K562 (cell line): ENCODE measurements around the gene SNX25. TPM values are rescaled to one million over a fixed set of nuclear protein-coding genes. Genes with fewer than 3 reads are reported as not detected.

Source experiments
- ARID1B ChIP-seq: fragments of 450-650 bp; IDR thresholded peaks from 2 replicates; pipeline ENCODE4 v1.6.1; 2016; ENCODE audit warnings: antibody characterized with exemption, mild to moderate bottlenecking, inconsistent platforms
- ELF4 ChIP-seq: fragments of 450-650 bp; formaldehyde crosslinking; IDR thresholded peaks from 2 replicates; pipeline ENCODE4 v1.4.0; 2022; ENCODE audit warnings: missing genetic modification characterization
- FIP1L1 ChIP-seq: fragments of 200-400 bp; formaldehyde crosslinking; IDR thresholded peaks from 2 replicates; pipeline ENCODE4 v1.6.1; 2018; ENCODE audit warnings: mild to moderate bottlenecking, low read depth, low read length; ENCODE audit not compliant: poor library complexity, severe bottlenecking
- HOMEZ ChIP-seq: fragments of 250-450 bp; sonication (Bioruptor Pico); IDR thresholded peaks from 2 replicates; pipeline ENCODE4 v1.4.0; 2020; ENCODE audit warnings: mild to moderate bottlenecking, moderate library complexity
- JUND ChIP-seq, 2 experiments: IDR thresholded peaks; 2 replicates in 1 of 2; 3 replicates in 1 of 2; pipeline ENCODE4 v1.6.1; 2011; ENCODE audit warnings: borderline replicate concordance in 2 of 2, low read depth in 2 of 2, low read length in 2 of 2, improper control_type of control experiment in 1 of 2, missing biosample characterization in 1 of 2, missing genetic modification characterization in 1 of 2, missing genetic modification reagents in 1 of 2
- KLF6 ChIP-seq: fragments of 250-450 bp; sonication (Bioruptor Pico); IDR thresholded peaks from 2 replicates; pipeline ENCODE4 v1.4.0; 2020; ENCODE audit warnings: mild to moderate bottlenecking, moderate library complexity, borderline replicate concordance
- MAFG ChIP-seq: fragments of 450-650 bp; conservative IDR thresholded peaks from 2 replicates; pipeline ENCODE4 v1.6.1; 2016; ENCODE audit warnings: missing genetic modification characterization, missing compliant biosample characterization
- MAFK ChIP-seq: IDR thresholded peaks from 2 replicates; pipeline ENCODE4 v1.6.1; 2011; ENCODE audit warnings: low read length, improper control_type of control experiment
- NUFIP1 ChIP-seq: fragments of 450-650 bp; IDR thresholded peaks from 2 replicates; pipeline ENCODE4 v1.6.1; 2018; ENCODE audit not compliant: partially characterized antibody
- ZBTB2 ChIP-seq: fragments of 450-650 bp; IDR thresholded peaks from 2 replicates; pipeline ENCODE4 v1.6.1; 2016; ENCODE audit warnings: antibody characterized with exemption
- ZNF143 ChIP-seq: sonication (generic); formaldehyde crosslinking; IDR thresholded peaks from 2 replicates; pipeline ENCODE4 v1.9.0; 2022; ENCODE audit warnings: mild to moderate bottlenecking, missing genetic modification reagents
- polyA plus RNA-seq, 8 experiments: library from polyadenylated mRNA; depleted of rRNA in 4 of 8; stranded (reverse) in 5 of 8; unstranded in 3 of 8; fragments of >200 nt; fragmentation: Nextera tagmentation in 2 of 8; fragmentation: Illumina TruSeq in 1 of 8; extraction: Ambion mirVana in 2 of 8; extraction: Trizol in 1 of 8; gene quantifications; 2 replicates each; pipeline versions ENCODE4 v1.2.1 to v1.2.3, GENCODE V29; 2011 to 2014; ENCODE audit warnings: inconsistent platforms in 1 of 8, missing spikeins in 1 of 8
- total RNA-seq, 7 experiments: library from RNA; depleted of rRNA in 6 of 7; stranded (reverse); fragments of >200 nt in 6 of 7; fragmentation: Illumina TruSeq in 2 of 7; extraction: Trizol in 2 of 7; gene quantifications; 2 replicates each; pipeline versions ENCODE4 v1.2.1 to v1.2.3, GENCODE V29; 2011 to 2021; ENCODE audit warnings: low replicate concordance in 1 of 7
- TF ChIP-seq, protein P1 (sequence below): fragments of 450-650 bp; IDR thresholded peaks from 2 replicates; pipeline ENCODE4 v1.6.1; 2016; ENCODE audit warnings: mild to moderate bottlenecking, moderate library complexity

Gene SNX25
- total and polyA plus RNA-seq, 9 of the 15 experiments (the other 6 are each of a cell fraction or from before 2014, with no cell fraction given): 2.5 to 23.4 (median 13.3) TPM

- TF ChIP-seq FIP1L1 (no peak), JUND (IDR thresholded peaks at IDR 0.05; ENCODE audit: borderline replicate concordance, low read depth, low read length) (peak; percentile 94), JUND (tag; IDR thresholded peaks at IDR 0.05; ENCODE audit: borderline replicate concordance, low read depth, low read length) (peak; percentile 93; the same call in 2 of the 3 replicates), ZNF143 (CRISPR knock-in tag) (no peak), ARID1B (peak; percentile 76), ELF4 (CRISPR knock-in tag) (no peak), MAFG (tag) (peak; percentile 20; the same call in 1 of the 2 replicates), HOMEZ (CRISPR knock-in tag) (no peak), KLF6 (no peak), MAFK (peak; percentile 37; the same call in 1 of the 2 replicates), NUFIP1 (no peak), ZBTB2 (0 out of 2 replicates have a peak, but pooled peaks have one; percentile 18)
- TF ChIP-seq, protein P1, sequence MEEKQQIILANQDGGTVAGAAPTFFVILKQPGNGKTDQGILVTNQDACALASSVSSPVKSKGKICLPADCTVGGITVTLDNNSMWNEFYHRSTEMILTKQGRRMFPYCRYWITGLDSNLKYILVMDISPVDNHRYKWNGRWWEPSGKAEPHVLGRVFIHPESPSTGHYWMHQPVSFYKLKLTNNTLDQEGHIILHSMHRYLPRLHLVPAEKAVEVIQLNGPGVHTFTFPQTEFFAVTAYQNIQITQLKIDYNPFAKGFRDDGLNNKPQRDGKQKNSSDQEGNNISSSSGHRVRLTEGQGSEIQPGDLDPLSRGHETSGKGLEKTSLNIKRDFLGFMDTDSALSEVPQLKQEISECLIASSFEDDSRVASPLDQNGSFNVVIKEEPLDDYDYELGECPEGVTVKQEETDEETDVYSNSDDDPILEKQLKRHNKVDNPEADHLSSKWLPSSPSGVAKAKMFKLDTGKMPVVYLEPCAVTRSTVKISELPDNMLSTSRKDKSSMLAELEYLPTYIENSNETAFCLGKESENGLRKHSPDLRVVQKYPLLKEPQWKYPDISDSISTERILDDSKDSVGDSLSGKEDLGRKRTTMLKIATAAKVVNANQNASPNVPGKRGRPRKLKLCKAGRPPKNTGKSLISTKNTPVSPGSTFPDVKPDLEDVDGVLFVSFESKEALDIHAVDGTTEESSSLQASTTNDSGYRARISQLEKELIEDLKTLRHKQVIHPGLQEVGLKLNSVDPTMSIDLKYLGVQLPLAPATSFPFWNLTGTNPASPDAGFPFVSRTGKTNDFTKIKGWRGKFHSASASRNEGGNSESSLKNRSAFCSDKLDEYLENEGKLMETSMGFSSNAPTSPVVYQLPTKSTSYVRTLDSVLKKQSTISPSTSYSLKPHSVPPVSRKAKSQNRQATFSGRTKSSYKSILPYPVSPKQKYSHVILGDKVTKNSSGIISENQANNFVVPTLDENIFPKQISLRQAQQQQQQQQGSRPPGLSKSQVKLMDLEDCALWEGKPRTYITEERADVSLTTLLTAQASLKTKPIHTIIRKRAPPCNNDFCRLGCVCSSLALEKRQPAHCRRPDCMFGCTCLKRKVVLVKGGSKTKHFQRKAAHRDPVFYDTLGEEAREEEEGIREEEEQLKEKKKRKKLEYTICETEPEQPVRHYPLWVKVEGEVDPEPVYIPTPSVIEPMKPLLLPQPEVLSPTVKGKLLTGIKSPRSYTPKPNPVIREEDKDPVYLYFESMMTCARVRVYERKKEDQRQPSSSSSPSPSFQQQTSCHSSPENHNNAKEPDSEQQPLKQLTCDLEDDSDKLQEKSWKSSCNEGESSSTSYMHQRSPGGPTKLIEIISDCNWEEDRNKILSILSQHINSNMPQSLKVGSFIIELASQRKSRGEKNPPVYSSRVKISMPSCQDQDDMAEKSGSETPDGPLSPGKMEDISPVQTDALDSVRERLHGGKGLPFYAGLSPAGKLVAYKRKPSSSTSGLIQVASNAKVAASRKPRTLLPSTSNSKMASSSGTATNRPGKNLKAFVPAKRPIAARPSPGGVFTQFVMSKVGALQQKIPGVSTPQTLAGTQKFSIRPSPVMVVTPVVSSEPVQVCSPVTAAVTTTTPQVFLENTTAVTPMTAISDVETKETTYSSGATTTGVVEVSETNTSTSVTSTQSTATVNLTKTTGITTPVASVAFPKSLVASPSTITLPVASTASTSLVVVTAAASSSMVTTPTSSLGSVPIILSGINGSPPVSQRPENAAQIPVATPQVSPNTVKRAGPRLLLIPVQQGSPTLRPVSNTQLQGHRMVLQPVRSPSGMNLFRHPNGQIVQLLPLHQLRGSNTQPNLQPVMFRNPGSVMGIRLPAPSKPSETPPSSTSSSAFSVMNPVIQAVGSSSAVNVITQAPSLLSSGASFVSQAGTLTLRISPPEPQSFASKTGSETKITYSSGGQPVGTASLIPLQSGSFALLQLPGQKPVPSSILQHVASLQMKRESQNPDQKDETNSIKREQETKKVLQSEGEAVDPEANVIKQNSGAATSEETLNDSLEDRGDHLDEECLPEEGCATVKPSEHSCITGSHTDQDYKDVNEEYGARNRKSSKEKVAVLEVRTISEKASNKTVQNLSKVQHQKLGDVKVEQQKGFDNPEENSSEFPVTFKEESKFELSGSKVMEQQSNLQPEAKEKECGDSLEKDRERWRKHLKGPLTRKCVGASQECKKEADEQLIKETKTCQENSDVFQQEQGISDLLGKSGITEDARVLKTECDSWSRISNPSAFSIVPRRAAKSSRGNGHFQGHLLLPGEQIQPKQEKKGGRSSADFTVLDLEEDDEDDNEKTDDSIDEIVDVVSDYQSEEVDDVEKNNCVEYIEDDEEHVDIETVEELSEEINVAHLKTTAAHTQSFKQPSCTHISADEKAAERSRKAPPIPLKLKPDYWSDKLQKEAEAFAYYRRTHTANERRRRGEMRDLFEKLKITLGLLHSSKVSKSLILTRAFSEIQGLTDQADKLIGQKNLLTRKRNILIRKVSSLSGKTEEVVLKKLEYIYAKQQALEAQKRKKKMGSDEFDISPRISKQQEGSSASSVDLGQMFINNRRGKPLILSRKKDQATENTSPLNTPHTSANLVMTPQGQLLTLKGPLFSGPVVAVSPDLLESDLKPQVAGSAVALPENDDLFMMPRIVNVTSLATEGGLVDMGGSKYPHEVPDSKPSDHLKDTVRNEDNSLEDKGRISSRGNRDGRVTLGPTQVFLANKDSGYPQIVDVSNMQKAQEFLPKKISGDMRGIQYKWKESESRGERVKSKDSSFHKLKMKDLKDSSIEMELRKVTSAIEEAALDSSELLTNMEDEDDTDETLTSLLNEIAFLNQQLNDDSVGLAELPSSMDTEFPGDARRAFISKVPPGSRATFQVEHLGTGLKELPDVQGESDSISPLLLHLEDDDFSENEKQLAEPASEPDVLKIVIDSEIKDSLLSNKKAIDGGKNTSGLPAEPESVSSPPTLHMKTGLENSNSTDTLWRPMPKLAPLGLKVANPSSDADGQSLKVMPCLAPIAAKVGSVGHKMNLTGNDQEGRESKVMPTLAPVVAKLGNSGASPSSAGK: peak; percentile 72
Measured at GRCh38 chr4:185359767-185360446, 150.5 kb downstream of the SNX25 start (continued).
